SJSA1 (cell line): Measurements from ENCODE around the gene RNF31. TPM values are rescaled to one million over a fixed set of nuclear protein-coding genes. Genes with fewer than 3 reads are reported as not detected.

Source experiments
- DNase-seq, 2 experiments: peaks; one replicate each; pipeline ENCODE4 v3.0.0-alpha.2; 2015 to 2020; ENCODE audit warnings: low spot score in 2 of 2, low read depth in 1 of 2
- H3K27ac ChIP-seq: fragments of 250-450 bp; sonication (Bioruptor Pico); 2 replicates; pipeline ENCODE4 v1.5.1; 2020; ENCODE audit warnings: mild to moderate bottlenecking, moderate library complexity
- H3K27me3 ChIP-seq: fragments of 250-450 bp; sonication (Bioruptor Pico); replicated peaks from 2 replicates; pipeline ENCODE4 v1.5.1; 2020; ENCODE audit warnings: mild to moderate bottlenecking, moderate library complexity
- H3K36me3 ChIP-seq: fragments of 250-450 bp; sonication (Bioruptor Pico); 2 replicates; pipeline ENCODE4 v1.5.1; 2020; ENCODE audit warnings: mild to moderate bottlenecking
- H3K4me1 ChIP-seq: fragments of 250-450 bp; sonication (Bioruptor Pico); replicated peaks from 2 replicates; pipeline ENCODE4 v1.6.1; 2021; ENCODE audit warnings: mild to moderate bottlenecking
- H3K4me3 ChIP-seq: fragments of 250-450 bp; sonication (Bioruptor Pico); 2 replicates; pipeline ENCODE4 v1.5.1; 2020; ENCODE audit warnings: mild to moderate bottlenecking
- H3K9me3 ChIP-seq: fragments of 250-450 bp; sonication (Bioruptor Pico); replicated peaks from 2 replicates; pipeline ENCODE4 v1.5.1; 2020; ENCODE audit warnings: mild to moderate bottlenecking
- total RNA-seq: library from RNA; depleted of rRNA; stranded (reverse); fragments of >200 nt; shearing (Covaris generic); gene quantifications from 2 replicates; pipeline ENCODE4 v1.2.3, GENCODE V29; 2014

Gene RNF31
- total RNA-seq, 1 experiment from 2014 or later = 40.3 TPM

DNA sequence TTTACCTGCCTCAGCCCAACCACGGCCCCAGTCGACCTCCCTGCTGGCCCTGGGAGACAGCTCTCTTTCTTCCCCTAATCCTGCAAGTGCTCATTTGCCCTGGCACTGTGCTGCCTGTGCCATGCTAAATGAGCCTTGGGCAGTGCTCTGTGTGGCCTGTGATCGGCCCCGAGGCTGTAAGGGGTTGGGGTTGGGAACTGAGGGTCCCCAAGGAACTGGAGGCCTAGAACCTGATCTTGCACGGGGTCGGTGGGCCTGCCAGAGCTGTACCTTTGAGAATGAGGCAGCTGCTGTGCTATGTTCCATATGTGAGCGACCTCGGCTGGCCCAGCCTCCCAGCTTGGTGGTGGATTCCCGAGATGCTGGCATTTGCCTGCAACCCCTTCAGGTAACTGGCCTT is 2.8 kb downstream of the RNF31 start:
- peaks cover 66% of the 10 kb centered on the region for H3K36me3 ChIP-seq
- H3K27ac ChIP-seq = no peak overlapping the region
- no peaks in the 10 kb centered on the region for H3K9me3 ChIP-seq
- H3K27me3 ChIP-seq = no peaks in the 10 kb centered on the region
- DNase-seq = no peak
- H3K4me1 ChIP-seq = peaks cover 18% of the 10 kb centered on the region
- H3K4me3 ChIP-seq = no peak overlapping the region

- H3K27me3 ChIP-seq = no peaks in the 10 kb centered on the region
- H3K36me3 ChIP-seq = peaks cover 68% of the 10 kb centered on the region
- H3K4me3 ChIP-seq = no peak overlapping the region
- peaks cover 13% of the 10 kb centered on the region for H3K4me1 ChIP-seq
- H3K9me3 ChIP-seq = no peaks in the 10 kb centered on the region
- H3K27ac ChIP-seq = no peak overlapping the region
- DNase-seq = no peak
Observed at GRCh38 chr14:24150567-24150966, 3.3 kb downstream of the RNF31 start.

DNA sequence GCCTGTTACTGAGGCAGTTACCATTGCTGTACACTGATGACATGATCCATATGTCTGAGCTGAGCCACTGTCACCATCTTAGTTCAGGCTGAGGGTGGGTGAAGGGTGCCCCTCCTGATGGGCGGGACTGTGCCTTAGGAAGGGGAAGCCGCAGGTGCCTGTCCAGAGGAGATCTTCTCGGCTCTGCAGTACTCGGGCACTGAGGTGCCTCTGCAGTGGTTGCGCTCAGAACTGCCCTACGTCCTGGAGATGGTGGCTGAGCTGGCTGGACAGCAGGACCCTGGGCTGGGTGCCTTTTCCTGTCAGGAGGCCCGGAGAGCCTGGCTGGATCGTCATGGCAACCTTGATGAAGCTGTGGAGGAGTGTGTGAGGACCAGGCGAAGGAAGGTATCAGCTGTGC is 3.7 kb downstream of the RNF31 start:
- H3K36me3 ChIP-seq = peaks cover 72% of the 10 kb centered on the region
- H3K27me3 ChIP-seq = no peaks in the 10 kb centered on the region

GRCh38 chr14:24151404-24152080 is 4.2 kb downstream of the RNF31 start:
- no peaks in the 10 kb centered on the region for H3K27me3 ChIP-seq
- H3K27ac ChIP-seq = no peak overlapping the region
- no peak for DNase-seq
- H3K9me3 ChIP-seq = no peaks in the 10 kb centered on the region
- peaks cover 76% of the 10 kb centered on the region for H3K36me3 ChIP-seq
- H3K4me3 ChIP-seq = no peak overlapping the region
- peaks cover 9% of the 10 kb centered on the region for H3K4me1 ChIP-seq

More for the DNA sequence above, 3.7 kb downstream of the RNF31 start:
- Histone ChIP-seq H3K9me3 (no peaks in the 10 kb centered on the region), H3K4me1 (peaks cover 9% of the 10 kb centered on the region), H3K4me3 (no peak overlapping the region), H3K27ac (no peak overlapping the region)
- DNase-seq = no peak

GRCh38 chr14:24155100-24155499 is 7.8 kb downstream of the RNF31 start:
- Histone ChIP-seq H3K4me1 (no peaks in the 10 kb centered on the region), H3K4me3 (no peak overlapping the region), H3K9me3 (no peaks in the 10 kb centered on the region), H3K27me3 (no peaks in the 10 kb centered on the region), H3K27ac (no peak overlapping the region), H3K36me3 (peaks cover 74% of the 10 kb centered on the region)
- DNase-seq = no peak

DNA sequence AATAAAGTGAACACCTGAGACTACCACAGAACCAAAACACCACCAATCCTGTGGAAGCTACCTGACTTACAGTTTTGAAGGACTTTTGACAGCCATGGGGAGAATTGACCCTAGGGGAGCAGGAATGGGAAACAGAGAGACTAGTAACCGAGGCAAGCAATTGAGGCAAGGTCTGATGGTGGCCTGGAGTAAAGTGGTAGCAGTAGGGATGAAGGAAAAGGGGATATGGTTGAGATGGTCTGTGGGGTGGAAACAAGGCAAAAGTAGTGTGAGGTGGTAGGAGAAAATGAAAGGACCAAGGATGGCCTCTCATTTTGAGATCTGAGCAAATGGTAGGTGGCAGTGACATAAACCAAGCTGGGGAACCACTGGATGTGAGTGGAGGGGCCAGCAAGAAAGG is 9.5 kb downstream of the RNF31 start:
- Histone ChIP-seq H3K36me3 (peaks cover 69% of the 10 kb centered on the region), H3K27me3 (no peaks in the 10 kb centered on the region), H3K4me3 (no peak overlapping the region), H3K27ac (no peak overlapping the region), H3K4me1 (peaks cover 13% of the 10 kb centered on the region), H3K9me3 (no peaks in the 10 kb centered on the region)
- no peak for DNase-seq

DNA sequence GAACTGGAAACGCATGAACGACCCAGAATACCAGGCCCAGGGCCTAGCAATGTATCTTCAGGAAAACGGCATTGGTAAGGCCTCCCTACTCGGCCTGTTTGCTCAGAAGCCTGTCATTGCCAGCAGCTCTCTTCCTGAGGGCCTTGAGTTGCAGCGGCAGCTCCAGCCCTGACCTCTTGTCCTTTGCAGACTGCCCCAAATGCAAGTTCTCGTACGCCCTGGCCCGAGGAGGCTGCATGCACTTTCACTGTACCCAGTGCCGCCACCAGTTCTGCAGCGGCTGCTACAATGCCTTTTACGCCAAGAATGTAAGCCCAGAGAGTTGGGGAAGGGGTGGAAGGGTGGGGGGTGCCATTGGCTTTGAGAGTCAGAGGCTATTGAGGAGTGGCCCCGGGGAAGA is 10.0 kb downstream of the RNF31 start:
- Histone ChIP-seq H3K27me3 (no peaks in the 10 kb centered on the region), H3K36me3 (peaks cover 69% of the 10 kb centered on the region), H3K4me3 (no peak overlapping the region), H3K9me3 (no peaks in the 10 kb centered on the region), H3K4me1 (peaks cover 18% of the 10 kb centered on the region), H3K27ac (no peak overlapping the region)
- DNase-seq = no peak

GRCh38 chr14:24159777-24160498 is 12.6 kb downstream of the RNF31 start:
- Histone ChIP-seq H3K36me3 (peaks cover 82% of the 10 kb centered on the region), H3K9me3 (no peaks in the 10 kb centered on the region), H3K27me3 (no peaks in the 10 kb centered on the region), H3K4me3 (no peak overlapping the region), H3K4me1 (peaks cover 18% of the 10 kb centered on the region), H3K27ac (no peak overlapping the region)
- DNase-seq = no peak

DNA sequence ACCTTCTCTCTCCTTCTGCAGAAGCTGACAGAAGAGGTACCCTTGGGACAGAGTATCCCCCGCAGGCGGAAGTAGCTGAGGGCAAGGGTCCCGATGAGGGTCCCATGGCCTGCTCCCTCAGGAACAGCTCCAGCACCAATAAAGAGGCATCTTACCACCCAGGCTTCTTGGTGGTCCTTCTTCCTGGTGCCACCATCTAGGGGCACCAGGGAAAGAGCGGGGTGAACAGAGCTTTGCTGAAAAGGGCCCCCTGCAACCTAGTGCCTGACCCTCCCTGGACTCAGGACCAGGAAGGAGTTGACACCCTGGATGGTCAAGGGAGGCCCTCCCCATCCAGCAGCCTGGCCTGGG is 13.2 kb downstream of the RNF31 start:
- Histone ChIP-seq H3K36me3 (peaks cover 82% of the 10 kb centered on the region), H3K27me3 (no peaks in the 10 kb centered on the region), H3K9me3 (no peaks in the 10 kb centered on the region), H3K4me1 (peaks cover 18% of the 10 kb centered on the region), H3K27ac (no peak overlapping the region), H3K4me3 (no peak overlapping the region; the same call in 1 of the 2 replicates)
- DNase-seq = no peak

DNA sequence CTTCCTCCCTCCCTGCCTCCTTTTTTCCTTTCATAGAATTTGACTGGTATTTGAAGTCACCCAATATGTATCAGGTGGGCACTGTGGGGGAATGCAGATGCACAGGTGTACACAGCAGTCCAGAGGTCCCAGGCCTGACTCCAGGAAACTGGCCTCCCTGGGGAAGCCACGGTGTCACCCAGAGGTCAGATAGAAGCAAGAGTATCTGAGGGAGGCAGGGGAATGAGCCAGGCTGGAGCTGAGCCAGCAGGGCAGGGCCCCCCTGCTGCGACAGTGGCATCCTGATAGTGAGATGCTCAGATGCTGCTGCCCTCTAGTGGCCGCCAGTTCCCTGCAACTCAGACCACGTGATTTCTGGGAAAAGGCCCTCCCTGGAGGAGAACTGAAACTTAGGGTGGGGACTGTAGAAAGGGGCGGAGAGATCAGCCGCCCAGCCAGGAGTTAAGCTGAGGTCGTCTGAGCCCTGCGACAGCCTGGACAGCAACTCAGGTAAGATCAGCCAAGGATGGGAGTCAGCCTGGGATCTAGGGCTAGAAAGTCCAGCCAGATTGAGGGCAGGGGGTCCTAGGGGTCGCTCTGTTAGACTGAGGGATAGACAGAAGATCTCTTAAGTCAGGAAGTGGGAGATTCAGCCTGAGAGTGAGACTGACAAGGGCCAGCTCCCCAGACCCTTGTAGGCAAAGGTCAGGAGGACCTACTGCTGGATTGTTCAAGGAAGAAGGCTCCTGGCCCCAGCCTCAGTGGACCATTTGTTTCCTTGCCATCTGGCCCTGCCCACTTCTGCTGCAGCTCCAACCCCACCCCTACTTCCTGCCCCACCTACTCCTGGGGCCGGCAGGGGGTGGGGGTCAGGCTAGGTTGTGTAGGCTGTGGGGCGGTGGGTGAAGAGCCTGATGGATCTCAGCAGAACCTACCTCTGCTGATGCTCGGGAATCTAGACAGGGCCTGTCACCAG is 13.8 kb downstream of the RNF31 start, which contains the start of gene IRF9:
Gene IRF9 (plus strand): TSS at position 416 of the 955 bp plus-strand sequence. CDS start 880 bp downstream, outside the sequence.
- Histone ChIP-seq H3K27me3 (no peaks in the 10 kb centered on the region), H3K4me3 (peak within 1 kb of the TSS; percentile 43), H3K36me3 (peaks cover 82% of the 10 kb centered on the region), H3K9me3 (no peaks in the 10 kb centered on the region), H3K27ac (peak within 1 kb of the TSS; percentile 53), H3K4me1 (peaks cover 18% of the 10 kb centered on the region)
- peak; percentile 94 to 95 for DNase-seq

DNA sequence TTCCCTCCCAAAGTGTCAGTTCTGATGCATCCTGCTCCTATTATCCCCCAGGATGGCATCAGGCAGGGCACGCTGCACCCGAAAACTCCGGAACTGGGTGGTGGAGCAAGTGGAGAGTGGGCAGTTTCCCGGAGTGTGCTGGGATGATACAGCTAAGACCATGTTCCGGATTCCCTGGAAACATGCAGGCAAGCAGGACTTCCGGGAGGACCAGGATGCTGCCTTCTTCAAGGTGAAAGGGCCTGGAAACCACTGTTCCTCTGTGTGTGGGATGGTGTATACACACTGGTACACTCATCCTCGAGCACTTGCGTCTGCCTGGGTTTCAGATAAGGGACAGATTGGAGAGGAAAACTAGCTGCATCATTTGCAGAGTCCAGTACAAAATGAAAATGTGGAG is 14.8 kb downstream of the RNF31 start:
- H3K4me3 ChIP-seq = peak overlapping the region; percentile 43
- no peak overlapping the region for H3K27ac ChIP-seq
- H3K9me3 ChIP-seq = no peaks in the 10 kb centered on the region
- H3K36me3 ChIP-seq = peaks cover 80% of the 10 kb centered on the region
- DNase-seq = no peak
- H3K27me3 ChIP-seq = no peaks in the 10 kb centered on the region
- H3K4me1 ChIP-seq = peaks cover 18% of the 10 kb centered on the region

DNA sequence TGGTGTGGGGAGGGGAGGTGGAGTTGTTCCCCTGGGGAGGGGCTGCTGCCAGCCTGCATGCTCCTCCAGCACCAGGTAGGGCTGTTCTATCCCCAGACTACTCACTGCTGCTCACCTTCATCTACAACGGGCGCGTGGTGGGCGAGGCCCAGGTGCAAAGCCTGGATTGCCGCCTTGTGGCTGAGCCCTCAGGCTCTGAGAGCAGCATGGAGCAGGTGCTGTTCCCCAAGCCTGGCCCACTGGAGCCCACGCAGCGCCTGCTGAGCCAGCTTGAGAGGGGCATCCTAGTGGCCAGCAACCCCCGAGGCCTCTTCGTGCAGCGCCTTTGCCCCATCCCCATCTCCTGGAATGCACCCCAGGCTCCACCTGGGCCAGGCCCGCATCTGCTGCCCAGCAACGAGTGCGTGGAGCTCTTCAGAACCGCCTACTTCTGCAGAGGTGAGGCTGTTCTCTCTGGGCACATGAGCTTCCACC is 17.3 kb downstream of the RNF31 start:
- peaks cover 18% of the 10 kb centered on the region for H3K4me1 ChIP-seq
- H3K27ac ChIP-seq = no peak overlapping the region
- H3K27me3 ChIP-seq = no peaks in the 10 kb centered on the region
- H3K9me3 ChIP-seq = no peaks in the 10 kb centered on the region
- no peak for DNase-seq
- H3K36me3 ChIP-seq = peaks cover 67% of the 10 kb centered on the region
- no peak overlapping the region for H3K4me3 ChIP-seq

DNA sequence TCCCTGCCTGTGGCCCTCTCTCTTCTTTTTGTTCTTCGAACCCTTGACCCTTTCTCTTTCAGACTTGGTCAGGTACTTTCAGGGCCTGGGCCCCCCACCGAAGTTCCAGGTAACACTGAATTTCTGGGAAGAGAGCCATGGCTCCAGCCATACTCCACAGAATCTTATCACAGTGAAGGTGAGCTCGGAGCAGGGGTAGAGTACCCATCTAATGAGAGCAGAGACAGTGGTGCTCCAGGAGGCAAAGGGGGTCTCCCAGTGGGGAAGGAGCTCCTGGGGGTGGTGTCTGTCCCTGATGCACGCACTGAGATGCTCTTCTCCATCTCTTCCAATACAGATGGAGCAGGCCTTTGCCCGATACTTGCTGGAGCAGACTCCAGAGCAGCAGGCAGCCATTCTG is 18.5 kb downstream of the RNF31 start:
- Histone ChIP-seq H3K9me3 (no peaks in the 10 kb centered on the region), H3K27me3 (no peaks in the 10 kb centered on the region), H3K4me1 (peaks cover 14% of the 10 kb centered on the region), H3K36me3 (peaks cover 55% of the 10 kb centered on the region), H3K27ac (no peak overlapping the region), H3K4me3 (no peak overlapping the region)
- no peak for DNase-seq
